ENCODE data around the gene TASP1. TPM values are rescaled to one million over a fixed set of nuclear protein-coding genes. Genes with fewer than 3 reads are reported as not detected.

The TASP1 gene
- total and polyA plus RNA-seq, 2 donors (not counting 3 experiments of a cell fraction or from before 2014, with no cell fraction given): 3.5 to 8.9 TPM

GRCh38 chr20:13355941-13356486 lies 282.7 kb downstream of the TASP1 start:
- Histone ChIP-seq H3K36me3 (ENCODE audit: control insufficient read depth in 2 of 2, extremely low read depth in 1 of 2, insufficient read depth in 2 of 2, low read length in 2 of 2) (no peaks in the 10 kb centered on the region), H2AFZ (ENCODE audit: low read depth, low read length) (no peak overlapping the region), H3K27ac (ENCODE audit: insufficient read depth, low read depth, low read length) (no peak overlapping the region), H3K27me3 (ENCODE audit: control insufficient read depth in 2 of 2, insufficient read depth in 2 of 2, low read length in 2 of 2) (peaks cover 0 to 2% of the 10 kb centered on the region in 2 experiments), H3K4me3 (replicated peaks in 1 of 3; ENCODE audit: insufficient read depth in 1 of 3, low read depth in 1 of 3, low read length in 3 of 3) (no peak overlapping the region), H3K79me2 (ENCODE audit: control insufficient read depth, insufficient read depth, low read length) (no peaks in the 10 kb centered on the region), H4K20me1 (replicated peaks; ENCODE audit: control insufficient read depth, extremely low read depth, insufficient read depth, low read length) (no peaks in the 10 kb centered on the region), H3K9me3 (replicated peaks; ENCODE audit: control insufficient read depth, insufficient read depth, low read length) (no peaks in the 10 kb centered on the region), H3K4me2 (ENCODE audit: insufficient read depth, low read length) (no peak overlapping the region), H3K9me1 (replicated peaks; ENCODE audit: control insufficient read depth, extremely low read depth, insufficient read depth, low read length) (no peaks in the 10 kb centered on the region), H3K4me1 (ENCODE audit: control insufficient read depth, extremely low read depth, insufficient read depth, low read length) (no peaks in the 10 kb centered on the region), H3K9ac (replicated peaks; ENCODE audit: extremely low read depth, insufficient read depth, low read length) (no peak overlapping the region)
- DNase-seq (ENCODE audit: low read depth, low spot score) (no peak), FAIRE-seq (no peak)
- ChIA-PET POLR2A (no interaction called here), CTCF (interaction anchor here (1.2 to 1.8 kb wide), 3 partner anchors 15 to 190 kb away, joined by 4 to 6 read pairs (median 5); no protein-coding TSS in a partner anchor)
- no TSS peak for BruUV-seq (replicated peaks)
- TF ChIP-seq GATA2 (IDR thresholded peaks at IDR 0.05; ENCODE audit: insufficient read depth, insufficient read length, low read depth, low read length) (no peak), FOS (IDR thresholded peaks at IDR 0.05; ENCODE audit: borderline replicate concordance, insufficient read depth, low read length) (no peak), MAX (IDR thresholded peaks at IDR 0.05; ENCODE audit: insufficient read depth, insufficient read length) (no peak), EZH2 (IDR thresholded peaks at IDR 0.05; ENCODE audit: borderline replicate concordance, low read depth, low read length, severe bottlenecking) (no peak), MYC (IDR thresholded peaks at IDR 0.05; ENCODE audit: low read depth, low read length) (no peak), POLR2A (IDR thresholded peaks at IDR 0.05; ENCODE audit: low read depth, low read length) (no peak), POLR2AphosphoS5 (IDR thresholded peaks at IDR 0.05; ENCODE audit: insufficient read depth, low read depth, low read length) (no peak), JUN (IDR thresholded peaks at IDR 0.05; ENCODE audit: borderline replicate concordance, insufficient read depth, insufficient read length, low read depth) (no peak), CTCF (IDR thresholded peaks at IDR 0.05; ENCODE audit: extremely low read depth in 1 of 2, insufficient read depth in 1 of 2, low read depth in 1 of 2, low read length in 2 of 2) (no peak)
- intact Hi-C loops (cut with micrococcal nuclease): no loop called here
- dilution Hi-C loops (cut with MboI; ENCODE audit: extremely low pct_ligation_motif_present, low sequenced_read_pairs): no loop called here

Data from endothelial cell of umbilical vein (primary cell).